Astrocyte of the spinal cord (primary cell): Measurements from ENCODE around the gene APMAP.

Source experiments
- DNase-seq: peaks from one replicate; pipeline ENCODE4 v3.0.0; 2011; ENCODE audit warnings: low read depth, low spot score
- H3K4me3 ChIP-seq: 2 replicates; pipeline ENCODE4 v1.5.1; 2011; ENCODE audit warnings: low read depth, mild to moderate bottlenecking, low read length, moderate library complexity
- in situ Hi-C: cut with HindIII; loops from 2 replicates; pipeline ENCODE4 v1.10.0; 2017; ENCODE audit warnings: low sequenced_read_pairs
- TF ChIP-seq, protein P1 (sequence below): IDR thresholded peaks from 2 replicates; pipeline ENCODE4 v1.5.1; 2012; ENCODE audit warnings: low read depth, mild to moderate bottlenecking, low read length, inconsistent platforms

Gene APMAP

GRCh38 chr20:25014816-25015215 lies 22.3 kb upstream of the APMAP start:
- no peak overlapping the region for H3K4me3 ChIP-seq
- no peak for DNase-seq
- in situ Hi-C loops: no loop called here
- TF ChIP-seq, protein P1, sequence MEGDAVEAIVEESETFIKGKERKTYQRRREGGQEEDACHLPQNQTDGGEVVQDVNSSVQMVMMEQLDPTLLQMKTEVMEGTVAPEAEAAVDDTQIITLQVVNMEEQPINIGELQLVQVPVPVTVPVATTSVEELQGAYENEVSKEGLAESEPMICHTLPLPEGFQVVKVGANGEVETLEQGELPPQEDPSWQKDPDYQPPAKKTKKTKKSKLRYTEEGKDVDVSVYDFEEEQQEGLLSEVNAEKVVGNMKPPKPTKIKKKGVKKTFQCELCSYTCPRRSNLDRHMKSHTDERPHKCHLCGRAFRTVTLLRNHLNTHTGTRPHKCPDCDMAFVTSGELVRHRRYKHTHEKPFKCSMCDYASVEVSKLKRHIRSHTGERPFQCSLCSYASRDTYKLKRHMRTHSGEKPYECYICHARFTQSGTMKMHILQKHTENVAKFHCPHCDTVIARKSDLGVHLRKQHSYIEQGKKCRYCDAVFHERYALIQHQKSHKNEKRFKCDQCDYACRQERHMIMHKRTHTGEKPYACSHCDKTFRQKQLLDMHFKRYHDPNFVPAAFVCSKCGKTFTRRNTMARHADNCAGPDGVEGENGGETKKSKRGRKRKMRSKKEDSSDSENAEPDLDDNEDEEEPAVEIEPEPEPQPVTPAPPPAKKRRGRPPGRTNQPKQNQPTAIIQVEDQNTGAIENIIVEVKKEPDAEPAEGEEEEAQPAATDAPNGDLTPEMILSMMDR: no peak

GRCh38 chr20:25013478-25014380 lies 21.2 kb upstream of the APMAP start:
- TF ChIP-seq, protein P1: no peak
- in situ Hi-C loops: no loop called here
- no peak for DNase-seq
- H3K4me3 ChIP-seq: no peak overlapping the region

- no peak overlapping the region for H3K4me3 ChIP-seq
- TF ChIP-seq, protein P1: no peak
- no peak for DNase-seq
- in situ Hi-C loops: no loop called here
Observed at GRCh38 chr20:25012616-25013189, 20.2 kb upstream of the APMAP start.

- in situ Hi-C loops: no loop called here
- no peak for DNase-seq
- TF ChIP-seq, protein P1: no peak
- no peak overlapping the region for H3K4me3 ChIP-seq
Observed at GRCh38 chr20:25011831-25012241, 19.3 kb upstream of the APMAP start.

DNA sequence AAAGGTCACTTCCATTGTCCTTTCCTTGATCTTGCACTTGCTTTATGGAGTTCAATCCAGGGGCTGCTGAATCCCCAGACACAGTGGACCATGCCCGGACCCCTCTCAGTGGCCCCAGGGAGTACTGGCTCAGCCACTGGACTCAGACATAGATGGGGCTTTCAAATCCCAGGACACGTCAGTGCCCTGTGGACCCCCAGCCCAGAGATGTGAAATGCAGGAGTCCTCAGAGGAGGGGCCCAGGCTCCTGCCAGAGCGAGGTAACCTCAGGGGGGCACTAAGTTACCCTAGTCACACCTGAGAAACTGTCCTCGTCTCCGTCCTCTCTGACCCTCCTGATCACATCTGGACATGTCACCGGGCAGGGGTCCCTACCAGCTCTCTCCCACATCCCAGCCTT lies 18.7 kb upstream of the APMAP start:
- H3K4me3 ChIP-seq: no peak overlapping the region
- TF ChIP-seq, protein P1: no peak
- DNase-seq: no peak
- in situ Hi-C loops: no loop called here

- DNase-seq: no peak
- in situ Hi-C loops: no loop called here
- TF ChIP-seq, protein P1: no peak
Observed at GRCh38 chr20:25009218-25010145, 16.9 kb upstream of the APMAP start.

More at GRCh38 chr20:25009218-25010145, 16.9 kb upstream of the APMAP start:
- no peak overlapping the region for H3K4me3 ChIP-seq
